Fibroblast of lung (primary cell): ENCODE data around the gene MSANTD1. TPM values are rescaled to one million over a fixed set of nuclear protein-coding genes. Genes with fewer than 3 reads are reported as not detected.

Experiments
- DNase-seq, 2 donors: peaks; one replicate each; pipeline versions ENCODE4 v3.0.0 to v3.0.0-alpha.2; 2010; ENCODE audit warnings: low read depth in 2 of 2
- H2AFZ ChIP-seq: 2 replicates; pipeline ENCODE4 v1.5.1; 2012; ENCODE audit warnings: low read length, control low read depth, inconsistent platforms
- H3K27ac ChIP-seq: 2 replicates; pipeline ENCODE4 v1.5.1; 2011; ENCODE audit warnings: low read length, control low read depth; ENCODE audit not compliant: insufficient read depth
- H3K27me3 ChIP-seq: 2 replicates; pipeline ENCODE4 v1.5.1; 2011; ENCODE audit warnings: mild to moderate bottlenecking, low read length; ENCODE audit not compliant: control insufficient read depth, insufficient read depth
- H3K36me3 ChIP-seq: 2 replicates; pipeline ENCODE4 v1.5.1; 2011; ENCODE audit warnings: low read length; ENCODE audit not compliant: control insufficient read depth, insufficient read depth
- H3K4me1 ChIP-seq: 2 replicates; pipeline ENCODE4 v1.5.1; 2011; ENCODE audit warnings: low read length; ENCODE audit not compliant: control insufficient read depth, insufficient read depth; ENCODE audit errors: extremely low read depth
- H3K4me2 ChIP-seq: 2 replicates; pipeline ENCODE4 v1.5.1; 2011; ENCODE audit warnings: low read length, control low read depth; ENCODE audit not compliant: insufficient read depth; ENCODE audit errors: extremely low read depth
- H3K4me3 ChIP-seq, 4 experiments: fragments of 200-600 bp in 1 of 4; sonication (generic) in 1 of 4; replicated peaks in 1 of 4; 2 replicates each; pipeline ENCODE4 v1.5.1; 2011 to 2016; ENCODE audit warnings: low read length in 4 of 4, low read depth in 3 of 4, mild to moderate bottlenecking in 3 of 4, control low read depth in 2 of 4, inconsistent platforms in 1 of 4, mixed read lengths in 1 of 4; ENCODE audit not compliant: insufficient read depth in 1 of 4; ENCODE audit errors: control extremely low read depth in 1 of 4
- H3K79me2 ChIP-seq: 2 replicates; pipeline ENCODE4 v1.5.1; 2012; ENCODE audit warnings: mild to moderate bottlenecking, low read length, inconsistent platforms; ENCODE audit not compliant: control insufficient read depth, insufficient read depth
- H3K9ac ChIP-seq: 2 replicates; pipeline ENCODE4 v1.5.1; 2011; ENCODE audit warnings: mild to moderate bottlenecking, low read length, control low read depth; ENCODE audit not compliant: insufficient read depth
- H3K9me3 ChIP-seq: 2 replicates; pipeline ENCODE4 v1.5.1; 2012; ENCODE audit warnings: low read depth, low read length; ENCODE audit not compliant: control insufficient read depth, insufficient read depth
- H4K20me1 ChIP-seq: 2 replicates; pipeline ENCODE4 v1.5.1; 2011; ENCODE audit warnings: low read length; ENCODE audit not compliant: control insufficient read depth, insufficient read depth; ENCODE audit errors: extremely low read depth
- EZH2 ChIP-seq: IDR thresholded peaks from 2 replicates; pipeline ENCODE4 v1.5.1; 2012; ENCODE audit warnings: low read length, control low read depth, mild to moderate bottlenecking; ENCODE audit errors: missing control alignments
- polyA plus RNA-seq, 2 donors: library from polyadenylated mRNA; depleted of rRNA in 1 of 2; stranded (reverse) in 1 of 2; unstranded in 1 of 2; fragments of >200 nt; gene quantifications; 2 replicates each; pipeline ENCODE4 v1.2.1, GENCODE V29; 2011 to 2012; ENCODE audit warnings: missing spikeins in 1 of 2
- total RNA-seq: library from RNA; depleted of rRNA; stranded (reverse); fragments of >200 nt; gene quantifications from 2 replicates; pipeline ENCODE4 v1.2.1, GENCODE V29; 2014
- TF ChIP-seq, protein P1 (sequence below), 2 donors: IDR thresholded peaks in 1 of 2; conservative IDR thresholded peaks in 1 of 2; 1 replicate in 1 of 2; 2 replicates in 1 of 2; pipeline ENCODE4 v1.5.1; 2011 to 2012; ENCODE audit warnings: low read length in 2 of 2, control low read depth in 1 of 2, inconsistent platforms in 1 of 2, low read depth in 1 of 2, mild to moderate bottlenecking in 1 of 2

MSANTD1 gene
- total and polyA plus RNA-seq, 2 donors (not counting 1 experiment from before 2014, with no cell fraction given), result 0.50 TPM; not detected in 1

DNA sequence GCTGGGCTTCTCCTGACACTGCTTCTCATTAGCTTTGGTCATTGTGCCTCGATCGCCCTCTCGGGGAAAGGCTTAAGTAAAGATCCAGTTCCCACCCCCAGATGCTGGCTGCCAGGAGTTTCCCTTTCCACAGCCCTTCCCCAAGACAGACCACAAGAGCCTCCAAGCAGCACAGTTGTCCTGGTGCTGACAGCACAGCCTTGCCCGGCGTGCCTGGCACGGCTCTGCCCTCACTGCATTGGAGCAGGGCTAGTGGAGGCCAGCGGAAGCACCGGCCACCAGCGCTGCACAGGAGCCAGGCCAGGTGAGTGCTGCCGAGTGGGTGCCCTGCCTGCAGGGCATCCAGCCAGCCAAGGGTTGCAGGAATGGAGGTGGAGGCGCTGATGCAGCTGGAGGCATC is 9.7 kb upstream of the MSANTD1 start:
- H3K36me3 ChIP-seq, result peaks cover 7% of the 10 kb centered on the region
- no peaks in the 10 kb centered on the region for H3K79me2 ChIP-seq
- no peak overlapping the region for H3K27ac ChIP-seq
- no peak for DNase-seq
- H3K9ac ChIP-seq, result no peak overlapping the region
- H3K27me3 ChIP-seq, result no peaks in the 10 kb centered on the region
- H3K9me3 ChIP-seq, result no peaks in the 10 kb centered on the region
- no peaks in the 10 kb centered on the region for H4K20me1 ChIP-seq
- H3K4me3 ChIP-seq, result no peak overlapping the region
- no peak overlapping the region for H3K4me2 ChIP-seq
- peaks cover 2% of the 10 kb centered on the region for H3K4me1 ChIP-seq
- no peak overlapping the region for H2AFZ ChIP-seq
- no peak for TF ChIP-seq EZH2
- TF ChIP-seq, protein P1, sequence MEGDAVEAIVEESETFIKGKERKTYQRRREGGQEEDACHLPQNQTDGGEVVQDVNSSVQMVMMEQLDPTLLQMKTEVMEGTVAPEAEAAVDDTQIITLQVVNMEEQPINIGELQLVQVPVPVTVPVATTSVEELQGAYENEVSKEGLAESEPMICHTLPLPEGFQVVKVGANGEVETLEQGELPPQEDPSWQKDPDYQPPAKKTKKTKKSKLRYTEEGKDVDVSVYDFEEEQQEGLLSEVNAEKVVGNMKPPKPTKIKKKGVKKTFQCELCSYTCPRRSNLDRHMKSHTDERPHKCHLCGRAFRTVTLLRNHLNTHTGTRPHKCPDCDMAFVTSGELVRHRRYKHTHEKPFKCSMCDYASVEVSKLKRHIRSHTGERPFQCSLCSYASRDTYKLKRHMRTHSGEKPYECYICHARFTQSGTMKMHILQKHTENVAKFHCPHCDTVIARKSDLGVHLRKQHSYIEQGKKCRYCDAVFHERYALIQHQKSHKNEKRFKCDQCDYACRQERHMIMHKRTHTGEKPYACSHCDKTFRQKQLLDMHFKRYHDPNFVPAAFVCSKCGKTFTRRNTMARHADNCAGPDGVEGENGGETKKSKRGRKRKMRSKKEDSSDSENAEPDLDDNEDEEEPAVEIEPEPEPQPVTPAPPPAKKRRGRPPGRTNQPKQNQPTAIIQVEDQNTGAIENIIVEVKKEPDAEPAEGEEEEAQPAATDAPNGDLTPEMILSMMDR (conservative IDR thresholded peaks at IDR 0.05 in 1 of 2, IDR thresholded peaks at IDR 0.05 in 1 of 2; ENCODE audit: low read depth in 1 of 2, low read length in 2 of 2), result no peak

DNA sequence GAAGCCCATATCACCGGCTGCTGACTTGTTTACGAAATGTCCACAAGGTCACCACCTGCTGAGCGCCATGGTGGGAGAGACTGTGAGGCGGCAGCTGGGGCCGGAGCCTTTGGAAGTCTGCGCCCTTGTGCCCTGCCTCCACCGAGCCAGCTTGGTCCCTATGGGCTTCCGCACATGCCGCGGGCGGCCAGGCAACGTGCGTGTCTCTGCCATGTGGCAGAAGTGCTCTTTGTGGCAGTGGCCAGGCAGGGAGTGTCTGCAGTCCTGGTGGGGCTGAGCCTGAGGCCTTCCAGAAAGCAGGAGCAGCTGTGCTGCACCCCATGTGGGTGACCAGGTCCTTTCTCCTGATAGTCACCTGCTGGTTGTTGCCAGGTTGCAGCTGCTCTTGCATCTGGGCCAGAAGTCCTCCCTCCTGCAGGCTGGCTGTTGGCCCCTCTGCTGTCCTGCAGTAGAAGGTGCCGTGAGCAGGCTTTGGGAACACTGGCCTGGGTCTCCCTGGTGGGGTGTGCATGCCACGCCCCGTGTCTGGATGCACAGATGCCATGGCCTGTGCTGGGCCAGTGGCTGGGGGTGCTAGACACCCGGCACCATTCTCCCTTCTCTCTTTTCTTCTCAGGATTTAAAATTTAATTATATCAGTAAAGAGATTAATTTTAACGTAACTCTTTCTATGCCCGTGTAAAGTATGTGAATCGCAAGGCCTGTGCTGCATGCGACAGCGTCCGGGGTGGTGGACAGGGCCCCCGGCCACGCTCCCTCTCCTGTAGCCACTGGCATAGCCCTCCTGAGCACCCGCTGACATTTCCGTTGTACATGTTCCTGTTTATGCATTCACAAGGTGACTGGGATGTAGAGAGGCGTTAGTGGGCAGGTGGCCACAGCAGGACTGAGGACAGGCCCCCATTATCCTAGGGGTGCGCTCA is 8.7 kb upstream of the MSANTD1 start:
- H3K4me2 ChIP-seq, result no peak overlapping the region
- TF ChIP-seq, protein P1 (conservative IDR thresholded peaks at IDR 0.05 in 1 of 2, IDR thresholded peaks at IDR 0.05 in 1 of 2; ENCODE audit: low read depth in 1 of 2, low read length in 2 of 2), result no peak
- no peak for TF ChIP-seq EZH2
- no peak for DNase-seq
- no peak overlapping the region for H3K9ac ChIP-seq
- H3K4me3 ChIP-seq, result no peak overlapping the region
- H3K9me3 ChIP-seq, result no peaks in the 10 kb centered on the region
- no peaks in the 10 kb centered on the region for H3K79me2 ChIP-seq
- peaks cover 2% of the 10 kb centered on the region for H3K4me1 ChIP-seq
- H3K27me3 ChIP-seq, result no peaks in the 10 kb centered on the region
- H3K27ac ChIP-seq, result no peak overlapping the region
- no peak overlapping the region for H2AFZ ChIP-seq
- no peaks in the 10 kb centered on the region for H4K20me1 ChIP-seq
- peaks cover 7% of the 10 kb centered on the region for H3K36me3 ChIP-seq

DNA sequence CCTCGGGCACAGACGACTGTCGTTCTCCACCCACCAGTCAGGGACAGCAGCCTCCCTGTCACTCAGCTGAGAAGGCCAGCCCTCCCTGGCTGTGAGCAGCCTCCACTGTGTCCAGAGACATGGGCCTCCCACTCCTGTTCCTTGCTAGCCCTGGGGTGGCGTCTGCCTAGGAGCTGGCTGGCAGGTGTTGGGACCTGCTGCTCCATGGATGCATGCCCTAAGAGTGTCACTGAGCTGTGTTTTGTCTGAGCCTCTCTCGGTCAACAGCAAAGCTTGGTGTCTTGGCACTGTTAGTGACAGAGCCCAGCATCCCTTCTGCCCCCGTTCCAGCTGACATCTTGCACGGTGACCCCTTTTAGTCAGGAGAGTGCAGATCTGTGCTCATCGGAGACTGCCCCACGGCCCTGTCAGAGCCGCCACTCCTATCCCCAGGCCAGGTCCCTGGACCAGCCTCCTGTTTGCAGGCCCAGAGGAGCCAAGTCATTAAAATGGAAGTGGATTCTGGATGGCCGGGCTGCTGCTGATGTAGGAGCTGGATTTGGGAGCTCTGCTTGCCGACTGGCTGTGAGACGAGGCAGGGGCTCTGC is 7.9 kb upstream of the MSANTD1 start:
- no peaks in the 10 kb centered on the region for H4K20me1 ChIP-seq
- no peaks in the 10 kb centered on the region for H3K79me2 ChIP-seq
- DNase-seq, result no peak
- H2AFZ ChIP-seq, result no peak overlapping the region
- TF ChIP-seq, protein P1 (conservative IDR thresholded peaks at IDR 0.05 in 1 of 2, IDR thresholded peaks at IDR 0.05 in 1 of 2; ENCODE audit: low read depth in 1 of 2, low read length in 2 of 2), result no peak
- no peak for TF ChIP-seq EZH2
- H3K9me3 ChIP-seq, result no peaks in the 10 kb centered on the region
- peaks cover 2% of the 10 kb centered on the region for H3K4me1 ChIP-seq
- no peak overlapping the region for H3K4me3 ChIP-seq
- no peaks in the 10 kb centered on the region for H3K27me3 ChIP-seq
- no peak overlapping the region for H3K27ac ChIP-seq
- H3K9ac ChIP-seq, result no peak overlapping the region
- peaks cover 5% of the 10 kb centered on the region for H3K36me3 ChIP-seq
- no peak overlapping the region for H3K4me2 ChIP-seq
